ENCODE measurements around the gene STK40.

The STK40 gene

DNA sequence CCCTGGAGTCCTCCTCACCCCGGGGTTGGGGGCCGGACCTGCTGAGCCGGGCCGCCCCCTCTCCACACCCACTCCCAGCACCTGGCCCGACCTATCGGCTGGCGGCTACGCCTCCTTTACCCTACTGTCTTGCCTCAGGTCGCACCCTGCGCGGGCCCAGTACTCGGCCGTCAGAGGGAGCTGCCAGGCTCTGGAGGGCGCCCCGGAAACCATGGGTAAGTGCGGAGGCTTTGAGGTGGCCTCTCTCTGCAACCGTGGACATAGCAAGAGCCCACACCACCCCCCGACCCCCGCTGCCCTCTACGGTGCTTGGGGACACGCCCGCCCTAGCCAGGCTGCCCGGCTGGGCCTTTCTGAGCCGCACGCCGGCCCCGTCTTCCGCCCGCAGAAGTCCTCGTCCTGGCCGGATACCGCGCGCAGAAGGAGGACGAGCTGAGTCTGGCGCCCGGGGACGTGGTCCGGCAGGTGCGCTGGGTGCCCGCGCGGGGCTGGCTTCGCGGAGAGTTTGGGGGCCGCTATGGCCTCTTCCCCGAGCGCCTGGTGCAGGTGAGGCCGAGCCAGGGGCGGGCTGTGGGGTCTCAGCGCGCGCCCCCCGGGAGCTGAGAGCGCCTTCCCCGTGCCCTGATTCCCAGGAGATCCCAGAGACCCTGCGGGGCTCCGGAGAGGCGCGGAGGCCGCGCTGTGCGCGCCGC lies 79.4 kb downstream of the STK40 start, which contains the start of gene SH3D21:
TSS of gene SH3D21 (plus strand) at position 159 of the 692 bp plus-strand sequence. CDS start at position 212, 53 bp downstream.
- DNase-seq, result no peak

DNA sequence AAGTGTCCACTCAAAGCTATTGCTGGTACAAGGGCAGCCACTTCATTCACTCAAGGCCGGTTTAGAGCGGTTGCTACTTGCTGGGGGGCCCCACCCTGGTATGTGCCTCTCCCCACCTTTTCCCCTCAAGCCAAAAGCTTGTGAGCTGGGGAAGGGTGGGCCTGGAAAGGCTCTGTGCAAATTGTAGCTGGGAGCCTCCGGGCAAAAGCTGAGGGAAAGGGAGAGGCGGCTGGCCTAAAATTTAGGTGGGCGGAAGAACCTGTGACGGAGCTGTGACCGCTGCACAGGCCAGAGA lies 79.9 kb downstream of the STK40 start:
- DNase-seq, result no peak

DNA sequence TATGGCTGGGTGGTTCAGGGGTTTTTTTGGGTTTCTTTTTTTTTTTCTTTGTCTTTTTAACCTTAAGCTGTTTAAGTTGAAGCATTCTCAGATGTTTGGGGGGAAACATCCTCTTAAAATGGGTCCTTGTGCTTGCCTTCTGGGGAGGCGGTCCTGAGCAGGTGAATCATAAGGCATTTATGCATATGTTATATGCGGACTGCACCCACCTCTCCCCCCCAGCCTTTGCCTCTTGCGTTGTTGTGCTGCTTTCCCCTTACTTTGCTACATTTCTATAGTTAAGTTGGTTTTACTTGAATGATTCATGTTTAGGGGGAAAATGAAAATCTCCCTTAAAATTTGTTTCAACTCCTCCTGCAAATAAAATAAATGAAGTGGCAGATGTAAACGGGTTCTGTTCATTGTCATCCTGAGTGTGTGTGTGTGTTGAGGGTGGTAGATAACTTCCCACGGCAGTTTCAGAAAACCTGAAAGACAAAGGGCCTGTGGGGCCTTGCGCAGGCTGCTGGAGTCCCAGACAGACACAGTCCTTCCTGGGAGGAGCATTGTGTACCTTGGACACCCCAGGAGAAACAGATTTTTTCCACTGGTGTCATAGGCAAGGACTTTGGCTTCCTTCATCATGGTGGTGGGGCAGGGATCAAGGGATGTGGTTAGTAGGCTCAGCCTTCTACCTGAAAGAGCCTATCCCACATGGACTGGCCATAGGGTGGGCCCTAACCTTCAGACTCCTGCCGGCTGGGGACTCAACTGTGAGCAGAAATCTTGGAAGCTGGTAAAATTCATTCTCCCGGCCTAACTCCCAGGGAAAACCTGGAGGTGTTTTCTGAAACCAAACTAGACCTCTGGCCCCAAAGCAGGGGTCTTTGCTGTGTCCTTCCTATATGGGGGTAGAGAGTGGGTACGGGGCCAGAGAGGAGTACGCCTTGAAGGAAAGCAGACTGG lies 80.5 kb downstream of the STK40 start:
- DNase-seq, result no peak

DNA sequence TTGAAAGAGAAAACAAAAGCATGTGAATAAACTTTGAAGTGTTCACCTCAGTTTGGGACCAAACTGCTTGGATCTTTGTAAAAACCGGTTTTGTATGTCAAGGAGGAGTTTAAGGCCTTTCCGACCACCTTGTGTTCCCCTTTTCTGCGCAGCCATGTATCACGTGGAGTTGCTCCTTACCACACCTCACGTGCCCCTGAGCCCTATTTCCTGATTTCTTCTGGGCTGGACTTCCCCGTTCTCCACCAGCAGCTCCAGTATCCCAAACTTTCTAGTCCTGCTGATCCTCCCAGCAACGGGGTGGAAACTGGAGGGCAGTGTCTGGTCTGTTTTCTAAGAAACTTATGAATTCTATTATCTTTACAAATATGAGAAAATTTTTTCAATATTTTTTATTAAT lies 81.2 kb downstream of the STK40 start:
- DNase-seq, result no peak

DNA sequence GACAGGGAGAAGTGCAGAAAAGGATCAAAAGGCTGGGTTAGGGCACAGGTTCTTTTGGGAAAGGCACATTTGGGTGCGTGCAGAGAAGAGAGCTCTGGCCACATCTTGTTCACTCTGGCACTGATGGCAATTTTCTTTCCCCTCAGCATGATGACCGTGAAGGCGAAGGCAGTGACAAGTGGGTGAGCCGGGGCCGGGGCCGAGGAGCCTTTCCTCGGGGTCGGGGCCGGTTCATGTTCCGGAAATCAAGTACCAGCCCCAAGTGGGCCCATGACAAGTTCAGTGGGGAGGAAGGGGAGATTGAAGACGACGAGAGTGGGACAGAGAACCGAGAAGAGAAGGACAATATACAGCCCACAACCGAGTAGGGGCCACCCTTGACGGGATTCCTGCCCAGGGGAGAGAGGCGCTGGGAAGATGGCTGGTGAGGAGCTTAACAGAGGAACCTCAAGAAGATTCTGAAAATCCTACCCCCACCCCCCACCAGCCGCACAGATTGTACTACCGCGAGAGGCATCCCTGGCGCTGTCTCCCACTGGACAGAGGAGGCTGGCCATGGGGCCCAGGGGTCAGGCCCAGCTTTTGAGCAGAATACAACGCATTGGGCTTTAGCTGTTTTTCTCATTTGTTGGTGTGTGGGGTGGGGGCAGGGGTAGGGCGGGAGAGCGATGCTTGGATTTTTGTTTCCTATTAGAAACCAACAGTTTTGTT lies 81.9 kb downstream of the STK40 start:
- DNase-seq, result no peak

DNA sequence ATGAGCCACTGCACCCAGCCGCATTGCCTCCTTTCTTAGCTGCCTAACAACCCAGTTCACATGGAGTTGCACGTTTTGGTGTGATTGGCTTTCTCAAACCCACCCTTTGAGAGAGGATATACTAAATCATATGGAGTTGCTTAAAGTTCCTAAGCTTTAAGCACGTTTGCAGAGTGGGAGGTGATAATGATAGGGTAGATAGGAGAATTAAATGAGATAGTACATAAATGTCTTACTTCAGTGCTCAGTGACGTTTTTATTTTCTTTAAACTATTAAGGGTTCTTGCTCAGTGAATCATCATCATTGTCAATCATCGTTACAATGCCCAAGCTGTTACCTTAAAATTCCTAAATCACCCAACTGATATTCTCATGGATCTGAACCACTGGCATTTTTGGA lies 82.5 kb downstream of the STK40 start:
- DNase-seq, result no peak

DNA sequence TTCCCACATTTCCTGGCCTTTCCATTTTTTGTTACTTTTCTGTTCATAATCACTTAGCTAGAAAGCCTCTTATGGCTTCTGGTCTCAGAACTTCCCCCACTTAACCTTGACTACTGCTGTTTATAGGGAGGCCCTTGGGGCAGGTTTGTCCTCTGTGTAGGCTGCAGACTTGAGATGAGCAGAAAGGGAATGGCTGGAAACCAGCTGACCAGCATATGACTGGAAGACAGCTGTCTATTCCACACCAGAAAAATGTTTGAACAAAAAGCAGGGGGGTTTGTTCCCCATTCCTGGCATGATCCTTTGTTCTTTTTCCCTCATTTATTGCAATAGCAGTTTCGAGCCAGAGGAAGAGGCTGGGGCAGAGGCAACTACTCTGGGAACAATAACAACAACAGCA lies 84.5 kb downstream of the STK40 start:
- no peak for DNase-seq

DNA sequence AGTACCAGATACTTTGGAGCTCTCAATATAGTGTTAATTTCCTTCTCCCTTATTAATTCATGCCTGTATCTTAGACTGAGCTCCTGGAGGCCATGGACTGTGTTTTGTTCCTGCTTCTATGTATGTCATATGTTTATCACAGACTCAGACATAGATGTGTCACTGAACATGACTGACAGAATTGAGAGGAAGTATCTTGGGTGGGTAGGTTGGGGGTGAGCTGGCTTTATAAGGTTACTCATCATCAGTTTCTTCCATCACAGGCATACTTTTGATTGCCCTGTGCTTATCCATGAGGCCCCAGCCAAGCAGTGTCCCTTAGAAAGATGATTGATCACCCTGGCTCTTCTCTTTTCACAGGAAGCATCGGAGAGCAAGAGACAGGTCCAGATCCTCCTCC lies 85.2 kb downstream of the STK40 start:
- no peak for DNase-seq

DNA sequence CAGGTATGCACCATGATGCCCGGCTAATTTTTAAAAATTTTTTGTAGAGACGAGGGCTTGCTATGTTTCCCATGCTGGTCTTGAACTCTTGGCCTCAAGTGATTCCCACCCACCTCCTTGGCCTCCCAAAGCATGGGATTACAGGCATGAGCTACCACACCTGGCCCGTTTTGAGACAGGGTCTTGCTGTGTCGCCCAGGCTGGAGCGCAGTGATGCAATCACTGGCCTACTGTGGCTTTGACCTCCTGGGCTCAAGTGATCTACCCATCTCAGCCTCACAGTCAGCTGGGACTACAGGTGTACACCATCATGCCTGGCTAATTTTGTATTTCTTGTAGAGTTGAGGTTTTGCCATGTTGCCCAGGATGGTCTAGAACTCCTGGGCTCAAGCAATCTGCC lies 87.1 kb downstream of the STK40 start:
- no peak for DNase-seq

DNA sequence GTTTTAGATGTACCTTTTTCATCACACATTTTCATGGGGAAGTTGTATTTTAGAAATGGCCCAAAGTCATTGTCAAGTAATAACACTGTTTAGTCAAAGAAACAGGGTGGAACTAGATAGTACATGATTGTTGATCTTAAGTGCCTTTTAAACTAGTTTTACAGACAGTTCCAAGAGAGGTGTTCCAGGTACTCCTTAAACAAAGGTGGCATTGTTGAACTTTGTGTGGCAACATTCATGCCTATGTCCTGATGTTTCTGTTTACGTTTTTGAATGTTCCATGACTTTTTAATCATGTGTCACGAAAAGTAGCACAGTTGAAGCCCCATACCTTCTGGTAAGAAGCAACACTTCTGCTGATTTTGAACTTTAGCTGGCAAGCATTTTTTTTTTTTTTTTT lies 88.7 kb downstream of the STK40 start:
- DNase-seq, result no peak

DNA sequence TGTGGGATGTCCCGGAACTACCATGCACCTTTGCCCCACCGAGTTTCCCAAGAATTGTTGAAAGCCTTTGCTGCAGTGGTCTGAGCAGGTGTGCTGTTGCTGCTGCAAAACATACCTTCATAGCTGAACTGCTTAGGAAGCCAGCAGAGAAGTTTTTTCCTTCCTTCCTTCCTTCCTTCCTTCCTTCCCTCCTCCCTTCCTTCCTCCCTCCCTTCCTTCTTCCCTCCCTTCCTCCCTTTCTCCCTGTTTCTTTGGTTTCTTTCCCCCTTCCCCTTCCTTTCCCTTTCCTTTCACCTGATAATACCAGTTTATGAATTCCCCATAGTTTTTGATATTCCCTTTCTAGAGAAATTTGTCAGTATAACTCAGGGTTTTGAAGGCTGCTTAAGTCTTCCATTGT lies 90.3 kb downstream of the STK40 start:
- no peak for DNase-seq

Measured in cortex of kidney (tissue), 1 donor.